NCI-H146 (cell line): ENCODE measurements around the gene MMP24.
"Not testable (repeated sequence)": the region's sequence is repeated elsewhere in the genome, so short reads cannot be mapped to it uniquely, and the experiment has no call there.

ENCODE experiments used
- DNase-seq: peaks from one replicate; lab custom pipeline; 2025; lab: John Stamatoyannopoulos, UW

The MMP24 gene

GRCh38 chr20:35226126-35226883 is at the start of gene MMP24:
TSS of gene MMP24 (plus strand) at chr20:35226690. CDS start at chr20:35226739, 49 bp downstream.
- peak; percentile 45 for DNase-seq

- DNase-seq: no peak
Measured at GRCh38 chr20:35179292-35180212, 46.9 kb upstream of the MMP24 start.

- DNase-seq: no peak
Measured at GRCh38 chr20:35180266-35180665, 46.2 kb upstream of the MMP24 start.

- no peak for DNase-seq
Measured at GRCh38 chr20:35181731-35182130, 44.8 kb upstream of the MMP24 start.

- not testable (repeated sequence) for DNase-seq
Measured at GRCh38 chr20:35186691-35187289, 39.7 kb upstream of the MMP24 start.

- no peak for DNase-seq
Measured at GRCh38 chr20:35187584-35188190, 38.8 kb upstream of the MMP24 start.

- DNase-seq: not testable (repeated sequence)
Measured at GRCh38 chr20:35189223-35189622, 37.3 kb upstream of the MMP24 start.

- no peak for DNase-seq
Measured at GRCh38 chr20:35190556-35190955, 35.9 kb upstream of the MMP24 start.

GRCh38 chr20:35191419-35192117 is 34.9 kb upstream of the MMP24 start:
- DNase-seq: no peak

- DNase-seq: no peak
Measured at GRCh38 chr20:35192118-35192872, 34.2 kb upstream of the MMP24 start.

- not testable (repeated sequence) for DNase-seq
Measured at GRCh38 chr20:35193031-35193791, 33.3 kb upstream of the MMP24 start.

- DNase-seq: no peak
Measured at GRCh38 chr20:35196313-35196712, 30.2 kb upstream of the MMP24 start.

GRCh38 chr20:35199740-35200139 is 26.8 kb upstream of the MMP24 start:
- no peak for DNase-seq

- no peak for DNase-seq
Measured at GRCh38 chr20:35200267-35200666, 26.2 kb upstream of the MMP24 start.

- not testable (repeated sequence) for DNase-seq
Measured at GRCh38 chr20:35201467-35201866, 25.0 kb upstream of the MMP24 start.

- no peak for DNase-seq
Measured at GRCh38 chr20:35206802-35207201, 19.7 kb upstream of the MMP24 start.

- peak; percentile 80 for DNase-seq
Measured at GRCh38 chr20:35207950-35208611, 18.4 kb upstream of the MMP24 start.

- no peak for DNase-seq
Measured at GRCh38 chr20:35215066-35215956, 11.2 kb upstream of the MMP24 start.
